HepG2 (cell line): ENCODE results near the gene STARD10. TPM values are rescaled to one million over a fixed set of nuclear protein-coding genes. Genes with fewer than 3 reads are reported as not detected.

Experiments used
- ESRRA ChIP-seq: sonication (generic); formaldehyde crosslinking; IDR thresholded peaks from 2 replicates; pipeline ENCODE4 v1.5.1; 2020; ENCODE audit warnings: mild to moderate bottlenecking, low read depth, missing genetic modification reagents
- FOXO1 ChIP-seq: sonication (generic); formaldehyde crosslinking; IDR thresholded peaks from 2 replicates; pipeline ENCODE4 v1.4.0; 2020; ENCODE audit warnings: missing genetic modification reagents
- HNRNPH1 ChIP-seq: fragments of 200-400 bp; formaldehyde crosslinking; optimal IDR thresholded peaks from 2 replicates; pipeline ENCODE3; 2017; ENCODE audit warnings: mild to moderate bottlenecking, low read depth, low read length
- IRF2 ChIP-seq: IDR thresholded peaks from 2 replicates; pipeline ENCODE4 v1.6.1; 2018; ENCODE audit warnings: missing genetic modification reagents, missing compliant biosample characterization
- KDM5A ChIP-seq: fragments of 200-600 bp; sonication (generic); IDR thresholded peaks from 2 replicates; pipeline ENCODE4 v1.7.0; 2018; ENCODE audit warnings: antibody characterized with exemption, mild to moderate bottlenecking, low read length, borderline replicate concordance
- NAIF1 ChIP-seq: sonication (generic); formaldehyde crosslinking; IDR thresholded peaks from 2 replicates; pipeline ENCODE4 v1.5.0; 2020; ENCODE audit warnings: mild to moderate bottlenecking, missing genetic modification reagents, borderline replicate concordance
- NBN ChIP-seq: fragments of 450-650 bp; conservative IDR thresholded peaks from 2 replicates; pipeline ENCODE4 v1.6.1; 2017
- SMARCC2 ChIP-seq: fragments of 450-650 bp; IDR thresholded peaks from 2 replicates; pipeline ENCODE4 v1.6.1; 2017; ENCODE audit warnings: antibody characterized with exemption, mild to moderate bottlenecking
- SMARCE1 ChIP-seq: fragments of 450-650 bp; IDR thresholded peaks from 2 replicates; pipeline ENCODE4 v1.6.1; 2017; ENCODE audit warnings: borderline replicate concordance
- ZNF124 ChIP-seq: sonication (generic); formaldehyde crosslinking; IDR thresholded peaks from 2 replicates; pipeline ENCODE4 v1.4.0; 2020; ENCODE audit warnings: missing genetic modification reagents
- ZNF34 ChIP-seq: sonication (generic); formaldehyde crosslinking; IDR thresholded peaks from 2 replicates; pipeline ENCODE4 v1.4.0; 2020; ENCODE audit warnings: mild to moderate bottlenecking, missing genetic modification reagents, borderline replicate concordance
- ZNF44 ChIP-seq: sonication (generic); formaldehyde crosslinking; IDR thresholded peaks from 2 replicates; pipeline ENCODE4 v1.5.1; 2020; ENCODE audit warnings: mild to moderate bottlenecking, missing genetic modification reagents
- ZNF768 ChIP-seq: sonication (generic); formaldehyde crosslinking; IDR thresholded peaks from 2 replicates; pipeline ENCODE4 v1.4.0; 2020; ENCODE audit warnings: missing genetic modification reagents
- ZSCAN22 ChIP-seq: sonication (generic); formaldehyde crosslinking; IDR thresholded peaks from 2 replicates; pipeline ENCODE4 v1.4.0; 2020; ENCODE audit warnings: mild to moderate bottlenecking, missing genetic modification reagents
- polyA plus RNA-seq, 8 experiments: library from polyadenylated mRNA; depleted of rRNA in 3 of 8; stranded (reverse) in 7 of 8; unstranded in 1 of 8; fragments of >200 nt; fragmentation: Illumina TruSeq in 4 of 8; extraction: Trizol in 4 of 8; gene quantifications; 2 replicates each; pipeline versions ENCODE4 v1.2.1 to v1.2.3, GENCODE V29; 2011 to 2016; ENCODE audit warnings: low read depth in 4 of 8, missing spikeins in 1 of 8, mixed read lengths in 1 of 8; ENCODE audit not compliant: insufficient read depth in 1 of 8
- total RNA-seq, 5 experiments: library from RNA; depleted of rRNA; stranded (reverse); fragments of >200 nt; fragmentation: Illumina TruSeq; extraction: Trizol; gene quantifications; 2 replicates each; pipeline ENCODE4 v1.2.3, GENCODE V29; 2016; ENCODE audit warnings: low read depth in 1 of 5
- TF ChIP-seq, protein P1 (sequence below): sonication (generic); formaldehyde crosslinking; IDR thresholded peaks from 2 replicates; pipeline ENCODE4 v1.8.0; 2022; ENCODE audit warnings: mild to moderate bottlenecking, missing genetic modification reagents; ENCODE audit not compliant: insufficient replicate concordance
- TF ChIP-seq, protein P2 (sequence below): IDR thresholded peaks from 2 replicates; pipeline ENCODE4 v1.6.1; 2016; ENCODE audit warnings: missing compliant biosample characterization, missing genetic modification reagents, borderline replicate concordance
- TF ChIP-seq, protein P3 (sequence below): sonication (generic); formaldehyde crosslinking; IDR thresholded peaks from 2 replicates; pipeline ENCODE4 v1.8.1; 2023; ENCODE audit warnings: mild to moderate bottlenecking, missing genetic modification reagents
- TF ChIP-seq, protein P4 (sequence below): IDR thresholded peaks from 2 replicates; pipeline ENCODE4 v1.6.1; 2016
- TF ChIP-seq, protein P5 (sequence below): sonication (generic); formaldehyde crosslinking; IDR thresholded peaks from 2 replicates; pipeline ENCODE4 v1.8.1; 2023; ENCODE audit warnings: mild to moderate bottlenecking, missing genetic modification reagents
- TF ChIP-seq, protein P6 (sequence below): sonication (generic); formaldehyde crosslinking; IDR thresholded peaks from 2 replicates; pipeline ENCODE4 v1.5.0; 2020; ENCODE audit warnings: mild to moderate bottlenecking, missing genetic modification reagents, borderline replicate concordance

The STARD10 gene
- total and polyA plus RNA-seq, 2 of the 13 experiments (the other 11 are each of a cell fraction or from before 2014, with no cell fraction given) = 260 to 341 TPM

DNA sequence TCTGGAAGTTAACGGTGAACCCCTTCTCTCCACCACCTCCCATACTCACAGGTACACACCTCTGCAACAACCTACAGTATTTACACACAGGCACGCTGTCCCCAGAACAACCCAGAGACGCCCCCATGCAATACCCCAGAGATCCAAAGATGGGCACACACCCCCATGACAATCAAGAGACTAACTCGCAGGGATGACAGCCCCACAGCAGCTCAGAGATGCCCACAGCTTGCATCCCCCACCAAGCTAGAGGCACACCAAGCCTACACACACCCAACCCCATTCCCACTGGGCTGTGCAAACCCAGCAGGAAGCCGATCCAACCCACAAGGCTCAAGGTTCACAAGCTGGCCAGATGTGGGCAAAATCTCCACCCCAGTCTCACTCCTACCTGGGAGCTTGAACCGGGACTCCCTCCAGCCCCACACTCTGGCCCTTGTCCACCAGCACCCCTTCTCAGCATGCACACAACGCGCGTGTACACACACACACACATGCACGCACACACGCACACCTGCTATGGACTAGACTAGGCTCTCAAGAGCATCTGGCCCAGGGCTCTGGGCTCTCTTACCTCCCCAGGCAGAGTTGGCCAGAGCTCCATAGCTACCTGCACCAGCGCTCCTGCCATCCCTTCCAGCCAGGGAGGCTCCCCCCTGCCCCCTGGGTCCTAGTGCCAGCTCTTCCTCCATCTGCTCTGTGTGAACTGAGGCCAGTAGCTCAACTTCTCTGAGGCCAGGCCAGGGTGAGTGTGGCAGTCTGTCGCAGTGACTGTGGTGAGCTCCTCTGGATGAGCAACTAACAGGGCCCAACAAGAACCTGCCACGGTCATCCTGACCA lies 11.5 kb downstream of the STARD10 start (continued):
- TF ChIP-seq, protein P1, sequence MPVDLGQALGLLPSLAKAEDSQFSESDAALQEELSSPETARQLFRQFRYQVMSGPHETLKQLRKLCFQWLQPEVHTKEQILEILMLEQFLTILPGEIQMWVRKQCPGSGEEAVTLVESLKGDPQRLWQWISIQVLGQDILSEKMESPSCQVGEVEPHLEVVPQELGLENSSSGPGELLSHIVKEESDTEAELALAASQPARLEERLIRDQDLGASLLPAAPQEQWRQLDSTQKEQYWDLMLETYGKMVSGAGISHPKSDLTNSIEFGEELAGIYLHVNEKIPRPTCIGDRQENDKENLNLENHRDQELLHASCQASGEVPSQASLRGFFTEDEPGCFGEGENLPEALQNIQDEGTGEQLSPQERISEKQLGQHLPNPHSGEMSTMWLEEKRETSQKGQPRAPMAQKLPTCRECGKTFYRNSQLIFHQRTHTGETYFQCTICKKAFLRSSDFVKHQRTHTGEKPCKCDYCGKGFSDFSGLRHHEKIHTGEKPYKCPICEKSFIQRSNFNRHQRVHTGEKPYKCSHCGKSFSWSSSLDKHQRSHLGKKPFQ (CRISPR knock-in tag) = no peak
- TF ChIP-seq ZNF34 (CRISPR knock-in tag) (no peak), KDM5A (no peak; the same call in 1 of the 2 replicates), ZNF124 (CRISPR knock-in tag) (no peak), NAIF1 (CRISPR knock-in tag) (no peak), IRF2 (CRISPR knock-in tag) (no peak), ESRRA (CRISPR knock-in tag) (no peak), NBN (no peak), FOXO1 (no peak), ZNF768 (CRISPR knock-in tag) (peak; percentile 99), HNRNPH1 (peak; percentile 65), ZSCAN22 (no peak; the same call in 1 of the 2 replicates), SMARCC2 (no peak), SMARCE1 (no peak), ZNF44 (CRISPR knock-in tag) (0 out of 2 replicates have a peak, but pooled peaks have one; percentile 33)
- TF ChIP-seq, protein P2, sequence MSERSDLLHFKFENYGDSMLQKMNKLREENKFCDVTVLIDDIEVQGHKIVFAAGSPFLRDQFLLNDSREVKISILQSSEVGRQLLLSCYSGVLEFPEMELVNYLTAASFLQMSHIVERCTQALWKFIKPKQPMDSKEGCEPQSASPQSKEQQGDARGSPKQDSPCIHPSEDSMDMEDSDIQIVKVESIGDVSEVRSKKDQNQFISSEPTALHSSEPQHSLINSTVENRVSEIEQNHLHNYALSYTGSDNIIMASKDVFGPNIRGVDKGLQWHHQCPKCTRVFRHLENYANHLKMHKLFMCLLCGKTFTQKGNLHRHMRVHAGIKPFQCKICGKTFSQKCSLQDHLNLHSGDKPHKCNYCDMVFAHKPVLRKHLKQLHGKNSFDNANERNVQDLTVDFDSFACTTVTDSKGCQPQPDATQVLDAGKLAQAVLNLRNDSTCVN (CRISPR knock-in tag) = no peak
- TF ChIP-seq, protein P3, sequence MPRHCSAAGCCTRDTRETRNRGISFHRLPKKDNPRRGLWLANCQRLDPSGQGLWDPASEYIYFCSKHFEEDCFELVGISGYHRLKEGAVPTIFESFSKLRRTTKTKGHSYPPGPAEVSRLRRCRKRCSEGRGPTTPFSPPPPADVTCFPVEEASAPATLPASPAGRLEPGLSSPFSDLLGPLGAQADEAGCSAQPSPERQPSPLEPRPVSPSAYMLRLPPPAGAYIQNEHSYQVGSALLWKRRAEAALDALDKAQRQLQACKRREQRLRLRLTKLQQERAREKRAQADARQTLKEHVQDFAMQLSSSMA = no peak
- TF ChIP-seq, protein P4, sequence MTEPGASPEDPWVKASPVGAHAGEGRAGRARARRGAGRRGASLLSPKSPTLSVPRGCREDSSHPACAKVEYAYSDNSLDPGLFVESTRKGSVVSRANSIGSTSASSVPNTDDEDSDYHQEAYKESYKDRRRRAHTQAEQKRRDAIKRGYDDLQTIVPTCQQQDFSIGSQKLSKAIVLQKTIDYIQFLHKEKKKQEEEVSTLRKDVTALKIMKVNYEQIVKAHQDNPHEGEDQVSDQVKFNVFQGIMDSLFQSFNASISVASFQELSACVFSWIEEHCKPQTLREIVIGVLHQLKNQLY = no peak
- TF ChIP-seq, protein P5, sequence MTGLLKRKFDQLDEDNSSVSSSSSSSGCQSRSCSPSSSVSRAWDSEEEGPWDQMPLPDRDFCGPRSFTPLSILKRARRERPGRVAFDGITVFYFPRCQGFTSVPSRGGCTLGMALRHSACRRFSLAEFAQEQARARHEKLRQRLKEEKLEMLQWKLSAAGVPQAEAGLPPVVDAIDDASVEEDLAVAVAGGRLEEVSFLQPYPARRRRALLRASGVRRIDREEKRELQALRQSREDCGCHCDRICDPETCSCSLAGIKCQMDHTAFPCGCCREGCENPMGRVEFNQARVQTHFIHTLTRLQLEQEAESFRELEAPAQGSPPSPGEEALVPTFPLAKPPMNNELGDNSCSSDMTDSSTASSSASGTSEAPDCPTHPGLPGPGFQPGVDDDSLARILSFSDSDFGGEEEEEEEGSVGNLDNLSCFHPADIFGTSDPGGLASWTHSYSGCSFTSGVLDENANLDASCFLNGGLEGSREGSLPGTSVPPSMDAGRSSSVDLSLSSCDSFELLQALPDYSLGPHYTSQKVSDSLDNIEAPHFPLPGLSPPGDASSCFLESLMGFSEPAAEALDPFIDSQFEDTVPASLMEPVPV (CRISPR knock-in tag) = no peak
- TF ChIP-seq, protein P6, sequence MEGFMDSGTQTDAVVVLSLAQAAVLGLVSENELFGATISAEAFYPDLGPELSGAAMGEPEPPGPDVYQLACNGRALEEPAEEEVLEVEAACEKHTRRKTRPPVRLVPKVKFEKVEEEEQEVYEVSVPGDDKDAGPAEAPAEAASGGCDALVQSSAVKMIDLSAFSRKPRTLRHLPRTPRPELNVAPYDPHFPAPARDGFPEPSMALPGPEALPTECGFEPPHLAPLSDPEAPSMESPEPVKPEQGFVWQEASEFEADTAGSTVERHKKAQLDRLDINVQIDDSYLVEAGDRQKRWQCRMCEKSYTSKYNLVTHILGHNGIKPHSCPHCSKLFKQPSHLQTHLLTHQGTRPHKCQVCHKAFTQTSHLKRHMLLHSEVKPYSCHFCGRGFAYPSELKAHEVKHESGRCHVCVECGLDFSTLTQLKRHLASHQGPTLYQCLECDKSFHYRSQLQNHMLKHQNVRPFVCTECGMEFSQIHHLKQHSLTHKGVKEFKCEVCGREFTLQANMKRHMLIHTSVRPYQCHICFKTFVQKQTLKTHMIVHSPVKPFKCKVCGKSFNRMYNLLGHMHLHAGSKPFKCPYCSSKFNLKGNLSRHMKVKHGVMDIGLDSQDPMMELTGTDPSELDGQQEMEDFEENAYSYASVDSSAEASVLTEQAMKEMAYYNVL (CRISPR knock-in tag) = peak; percentile 46; the same call in 1 of the 2 replicates
